22Rv1 (cell line): ENCODE measurements around the gene LFNG.

ENCODE experiments used
- ZFX ChIP-seq: fragments of 450-650 bp; IDR thresholded peaks from 2 replicates; pipeline ENCODE4 v1.6.1; 2017; ENCODE audit warnings: antibody characterized with exemption, borderline replicate concordance
- TF ChIP-seq, protein P1 (sequence below): fragments of 450-650 bp; IDR thresholded peaks from 2 replicates; pipeline ENCODE4 v1.5.1; 2017; ENCODE audit warnings: mild to moderate bottlenecking

DNA sequence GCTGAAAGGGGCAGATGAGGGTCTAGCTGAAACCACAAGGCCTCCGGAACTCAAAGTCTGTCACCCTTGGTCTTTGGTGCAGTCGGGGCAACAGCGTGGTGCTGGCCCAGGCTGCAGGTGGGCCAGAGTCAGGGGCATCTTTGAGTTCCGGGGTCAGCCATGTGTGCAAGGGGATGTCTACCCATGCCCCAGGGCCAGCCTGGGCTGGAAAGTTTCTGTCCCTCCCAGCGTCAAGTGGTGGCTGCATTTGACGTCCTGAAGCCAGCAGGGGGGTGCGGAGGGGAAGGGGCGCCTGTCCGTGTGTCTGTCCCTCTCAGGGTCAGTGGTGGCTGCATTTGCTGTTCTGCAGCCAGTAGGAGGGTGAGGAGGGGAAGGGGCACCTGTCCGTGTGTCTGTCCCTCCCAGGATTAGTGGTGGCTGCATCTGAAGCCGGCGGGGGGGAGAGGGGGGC is 35.1 kb downstream of the LFNG start:
- TF ChIP-seq, protein P1, sequence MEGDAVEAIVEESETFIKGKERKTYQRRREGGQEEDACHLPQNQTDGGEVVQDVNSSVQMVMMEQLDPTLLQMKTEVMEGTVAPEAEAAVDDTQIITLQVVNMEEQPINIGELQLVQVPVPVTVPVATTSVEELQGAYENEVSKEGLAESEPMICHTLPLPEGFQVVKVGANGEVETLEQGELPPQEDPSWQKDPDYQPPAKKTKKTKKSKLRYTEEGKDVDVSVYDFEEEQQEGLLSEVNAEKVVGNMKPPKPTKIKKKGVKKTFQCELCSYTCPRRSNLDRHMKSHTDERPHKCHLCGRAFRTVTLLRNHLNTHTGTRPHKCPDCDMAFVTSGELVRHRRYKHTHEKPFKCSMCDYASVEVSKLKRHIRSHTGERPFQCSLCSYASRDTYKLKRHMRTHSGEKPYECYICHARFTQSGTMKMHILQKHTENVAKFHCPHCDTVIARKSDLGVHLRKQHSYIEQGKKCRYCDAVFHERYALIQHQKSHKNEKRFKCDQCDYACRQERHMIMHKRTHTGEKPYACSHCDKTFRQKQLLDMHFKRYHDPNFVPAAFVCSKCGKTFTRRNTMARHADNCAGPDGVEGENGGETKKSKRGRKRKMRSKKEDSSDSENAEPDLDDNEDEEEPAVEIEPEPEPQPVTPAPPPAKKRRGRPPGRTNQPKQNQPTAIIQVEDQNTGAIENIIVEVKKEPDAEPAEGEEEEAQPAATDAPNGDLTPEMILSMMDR: no peak
- no peak for TF ChIP-seq ZFX
